A673 (cell line): ENCODE data around the gene HSPA13. TPM values are rescaled to one million over a fixed set of nuclear protein-coding genes. Genes with fewer than 3 reads are reported as not detected.
A peak's percentile ranks its signal among the peaks of the same experiment; 100 is the strongest.

Source experiments
- BruUV-seq: library from RNA; stranded (reverse); fragments of 400-500 nt; replicated peaks from 2 replicates; lab custom pipeline; 2021; lab: Mats Ljungman, UMichigan
- CTCF ChIA-PET: fragments of 300-600 bp; sonication (Branson Sonifier 250); formaldehyde crosslinking; loops from one replicate; lab custom pipeline; 2022; ENCODE audit warnings: antibody characterized with exemption; lab: Charles Lee
- POLR2A ChIA-PET: fragments of 300-600 bp; sonication (Branson Sonifier 250); formaldehyde crosslinking; loops from one replicate; lab custom pipeline; 2022; ENCODE audit warnings: antibody characterized with exemption; ENCODE audit not compliant: low non-redundant PET; lab: Charles Lee
- DNase-seq: peaks from one replicate; pipeline ENCODE4 v3.0.0-alpha.2; 2015; ENCODE audit warnings: low spot score
- H3K27ac ChIP-seq: fragments of 200-600 bp; sonication (generic); 2 replicates; pipeline ENCODE4 v1.5.1; 2016; ENCODE audit warnings: mixed run types, low read depth, mild to moderate bottlenecking, mixed read lengths, antibody characterized with exemption, low read length; ENCODE audit not compliant: poor library complexity, severe bottlenecking
- H3K27me3 ChIP-seq: fragments of 200-600 bp; sonication (generic); replicated peaks from 2 replicates; pipeline ENCODE4 v1.6.1; 2017; ENCODE audit warnings: mixed run types, low read depth, mild to moderate bottlenecking, mixed read lengths, antibody characterized with exemption, low read length; ENCODE audit not compliant: insufficient read depth, poor library complexity
- H3K36me3 ChIP-seq: fragments of 200-600 bp; sonication (generic); 2 replicates; pipeline ENCODE4 v1.6.1; 2016; ENCODE audit warnings: mixed run types, mild to moderate bottlenecking, mixed read lengths, antibody characterized with exemption, low read length; ENCODE audit not compliant: insufficient read depth, poor library complexity, severe bottlenecking
- H3K4me1 ChIP-seq: fragments of 200-600 bp; sonication (generic); 2 replicates; pipeline ENCODE4 v1.6.1; 2017; ENCODE audit warnings: mixed run types, mild to moderate bottlenecking, mixed read lengths, antibody characterized with exemption, low read length; ENCODE audit not compliant: insufficient read depth, poor library complexity, severe bottlenecking
- H3K4me3 ChIP-seq: fragments of 200-600 bp; sonication (generic); 2 replicates; pipeline ENCODE4 v1.5.1; 2016; ENCODE audit warnings: low read depth, mixed run types, mild to moderate bottlenecking, mixed read lengths, low read length; ENCODE audit not compliant: poor library complexity, severe bottlenecking
- H3K9me3 ChIP-seq: fragments of 200-600 bp; sonication (generic); 2 replicates; pipeline ENCODE4 v1.6.1; 2016; ENCODE audit warnings: mixed run types, low read depth, mild to moderate bottlenecking, mixed read lengths, antibody characterized with exemption, low read length; ENCODE audit not compliant: poor library complexity, severe bottlenecking
- CTCF ChIP-seq: fragments of 300-800, 200-600 bp; sonication (generic); conservative IDR thresholded peaks from 2 replicates; pipeline ENCODE4 v1.5.1; 2017; ENCODE audit warnings: low read depth, mild to moderate bottlenecking, antibody characterized with exemption, low read length, moderate library complexity, mixed read lengths
- EZH2 ChIP-seq: fragments of 200-600 bp; sonication (generic); IDR thresholded peaks from 2 replicates; pipeline ENCODE4 v1.6.1; 2017; ENCODE audit warnings: borderline replicate concordance, low read depth, mild to moderate bottlenecking, mixed read lengths, antibody characterized with exemption, low read length; ENCODE audit not compliant: poor library complexity, severe bottlenecking
- intact Hi-C: fragments of 100-400 bp; cut with micrococcal nuclease; formaldehyde crosslinking; loops from one replicate; pipeline ENCODE4 v1.10.0; 2022; ENCODE audit not compliant: unreplicated experiment
- total RNA-seq: library from RNA; stranded (reverse); gene quantifications from 2 replicates; pipeline ENCODE4 v1.2.3, GENCODE V29; 2021

The HSPA13 gene
- total RNA-seq, 1 experiment from 2014 or later = 51.3 TPM

- Histone ChIP-seq H3K36me3 (no peaks in the 10 kb centered on the region), H3K4me1 (no peaks in the 10 kb centered on the region), H3K9me3 (no peaks in the 10 kb centered on the region), H3K27me3 (no peaks in the 10 kb centered on the region), H3K4me3 (no peak overlapping the region), H3K27ac (no peak overlapping the region)
- ChIA-PET CTCF (no interaction called here), POLR2A (no interaction called here)
- BruUV-seq = no TSS peak
- TF ChIP-seq EZH2 = no peak
- no peak for TF ChIP-seq CTCF
- intact Hi-C loops = loop anchor here (10.0 kb wide), 2 partner anchors 1079 to 1179 kb away; no protein-coding TSS in a partner anchor
- DNase-seq = no peak
These were observed 23.0 kb upstream of the HSPA13 start for GRCh38 chr21:14405962-14406361.

DNA sequence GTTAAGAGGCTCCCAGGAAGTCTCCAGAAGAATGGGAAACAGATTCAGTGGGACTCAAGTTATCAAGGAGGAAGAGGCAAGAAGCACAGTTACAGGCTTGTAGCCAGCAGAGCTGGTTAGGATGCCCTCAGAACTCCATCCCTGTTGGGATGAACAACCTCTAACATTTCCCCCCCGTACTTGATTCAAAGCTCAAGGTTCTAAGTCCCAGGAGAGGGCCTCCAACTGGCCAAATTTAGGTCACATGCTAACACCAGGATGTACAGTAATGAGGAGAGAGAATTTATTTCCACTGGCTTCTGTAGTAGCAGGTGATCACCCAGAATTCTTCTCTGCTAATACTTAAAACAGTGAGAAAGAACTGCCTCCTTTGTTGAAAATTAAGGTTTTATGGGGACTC lies 22.3 kb upstream of the HSPA13 start:
- H3K27me3 ChIP-seq = no peaks in the 10 kb centered on the region
- no peaks in the 10 kb centered on the region for H3K4me1 ChIP-seq
- DNase-seq = no peak
- TF ChIP-seq EZH2 (no peak), CTCF (no peak)
- H3K9me3 ChIP-seq = no peaks in the 10 kb centered on the region
- no peaks in the 10 kb centered on the region for H3K36me3 ChIP-seq
- H3K4me3 ChIP-seq = no peak overlapping the region
- CTCF ChIA-PET = no interaction called here
- POLR2A ChIA-PET = no interaction called here
- no peak overlapping the region for H3K27ac ChIP-seq
- intact Hi-C loops = loop anchor here (10.0 kb wide), 2 partner anchors 1080 to 1180 kb away; no protein-coding TSS in a partner anchor
- BruUV-seq = no TSS peak

GRCh38 chr21:14403681-14404318 lies 20.9 kb upstream of the HSPA13 start:
- Histone ChIP-seq H3K9me3 (no peaks in the 10 kb centered on the region), H3K36me3 (no peaks in the 10 kb centered on the region), H3K27ac (no peak overlapping the region), H3K27me3 (no peaks in the 10 kb centered on the region), H3K4me1 (no peaks in the 10 kb centered on the region), H3K4me3 (no peak overlapping the region)
- ChIA-PET CTCF (interaction anchor here (0.6 to 1.0 kb wide), 2 partner anchors 314 to 370 kb away, joined by 3 to 4 read pairs; no protein-coding TSS in a partner anchor), POLR2A (no interaction called here)
- intact Hi-C loops = loop anchor here (10.0 kb wide), 2 partner anchors 1081 to 1181 kb away; no protein-coding TSS in a partner anchor
- DNase-seq = peak; percentile 52
- BruUV-seq = no TSS peak
- no peak for TF ChIP-seq EZH2
- TF ChIP-seq CTCF = peak; percentile 71
